GM19395 (cell line): Measurements from ENCODE around the gene SLC9A1.
"Not testable (repeated sequence)": the region's sequence is repeated elsewhere in the genome, so short reads cannot be mapped to it uniquely, and the experiment has no call there.

Source experiments
- ATAC-seq: cut with Tn5 transposase; IDR thresholded peaks from one replicate; pipeline ENCODE4 v1.9.1; 2021; ENCODE audit warnings: mild to moderate bottlenecking, moderate library complexity; ENCODE audit not compliant: unreplicated experiment

SLC9A1 gene

DNA sequence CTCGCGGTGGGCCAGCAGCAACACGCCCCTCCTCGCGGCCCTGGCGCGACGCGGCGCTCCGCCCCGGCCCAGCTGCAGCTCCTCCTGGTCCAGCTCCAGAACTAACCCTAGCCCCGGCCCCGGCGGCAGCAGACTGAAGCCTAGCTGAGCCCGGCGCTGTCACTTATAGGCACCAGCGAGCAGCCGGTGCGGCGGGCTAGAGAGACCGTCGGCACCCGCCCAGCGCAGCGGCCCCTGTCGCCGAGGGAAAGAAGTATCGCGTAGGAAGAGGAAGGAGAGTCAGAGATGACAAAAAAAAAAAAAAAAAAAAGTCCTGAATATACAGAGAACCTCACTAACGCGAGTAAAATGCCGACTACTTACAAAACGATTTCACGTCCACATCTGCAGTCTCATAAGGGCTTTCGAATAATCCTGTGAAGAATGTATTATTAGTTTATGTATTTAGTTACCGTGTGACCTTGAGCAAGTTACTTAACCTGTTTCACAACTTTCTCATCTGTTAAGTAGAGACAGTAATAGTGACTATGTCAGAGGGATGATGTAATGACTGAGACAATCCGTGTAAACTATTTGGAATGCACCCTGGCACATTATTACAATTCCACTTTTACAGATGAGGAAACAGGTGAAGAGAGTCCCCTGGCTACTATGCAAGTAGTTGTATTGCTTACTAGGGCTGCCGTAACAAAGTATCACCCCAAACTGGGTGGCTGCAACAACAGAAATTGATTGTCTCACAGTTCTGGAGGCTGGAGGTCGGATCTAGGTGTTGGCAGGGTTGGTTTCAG, at the start of gene SLC9A1:
Gene SLC9A1 (minus strand): TSS at position 135 of the 791 bp plus-strand sequence. CDS start 791 bp downstream, outside the sequence.
- peak; percentile 88 for ATAC-seq

DNA sequence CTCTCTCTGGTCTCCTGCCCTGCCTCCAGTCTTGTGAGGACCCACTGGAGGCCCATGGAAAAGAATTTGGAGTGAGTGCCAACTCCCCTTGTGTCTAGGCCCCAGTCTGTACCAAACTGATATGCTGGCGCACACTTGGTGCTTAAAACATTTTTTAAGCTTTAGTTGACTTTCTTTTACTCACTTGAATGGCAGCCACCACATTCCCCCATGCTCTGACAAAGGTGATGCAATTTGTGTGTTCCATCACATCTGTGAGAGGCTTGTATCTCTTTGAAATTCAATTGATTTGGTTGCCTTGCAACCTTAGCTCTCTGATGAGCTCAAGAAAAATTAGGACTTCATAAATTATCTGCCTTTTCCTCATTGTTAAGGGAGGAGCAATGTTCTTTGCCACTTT, 49.0 kb upstream of the SLC9A1 start:
- no peak for ATAC-seq

DNA sequence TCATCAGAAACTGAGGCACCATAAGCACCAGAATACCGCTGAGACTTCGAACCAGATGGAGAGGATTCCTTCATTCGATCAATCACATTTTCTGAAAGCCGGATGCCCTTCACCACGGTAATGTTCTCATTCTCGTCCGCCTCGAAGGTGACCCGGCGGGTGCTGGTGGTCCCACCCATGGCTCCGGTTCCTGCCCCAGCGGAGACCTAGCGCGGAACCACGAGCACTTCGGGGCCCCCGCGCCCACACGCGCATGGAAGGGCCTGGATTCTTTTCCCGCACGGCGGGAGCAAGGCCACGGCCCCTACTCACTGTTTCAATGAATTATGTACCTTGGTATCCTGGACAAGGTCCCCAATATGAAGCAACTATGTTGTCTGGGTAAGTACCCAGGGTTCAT, 46.4 kb upstream of the SLC9A1 start:
- no peak for ATAC-seq

DNA sequence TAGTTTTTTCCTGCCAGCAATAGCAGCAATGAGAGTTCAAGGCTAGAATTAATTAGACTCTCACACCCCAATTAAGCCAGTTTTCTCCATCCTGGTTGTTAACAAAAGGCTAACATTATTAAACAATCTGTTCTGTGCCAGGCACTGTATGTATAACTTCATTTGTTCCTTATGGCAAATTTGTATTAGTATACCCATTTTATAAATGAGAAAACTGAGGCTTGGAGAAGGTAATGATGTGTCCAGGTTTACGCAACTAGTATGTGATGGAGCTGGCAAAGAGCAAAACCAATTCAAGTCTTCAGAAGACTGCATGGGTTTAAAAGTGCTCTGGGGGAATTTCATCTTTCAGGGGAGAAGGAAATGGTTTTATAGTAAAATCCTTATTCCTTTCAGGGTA, 38.3 kb upstream of the SLC9A1 start:
- ATAC-seq = no peak

DNA sequence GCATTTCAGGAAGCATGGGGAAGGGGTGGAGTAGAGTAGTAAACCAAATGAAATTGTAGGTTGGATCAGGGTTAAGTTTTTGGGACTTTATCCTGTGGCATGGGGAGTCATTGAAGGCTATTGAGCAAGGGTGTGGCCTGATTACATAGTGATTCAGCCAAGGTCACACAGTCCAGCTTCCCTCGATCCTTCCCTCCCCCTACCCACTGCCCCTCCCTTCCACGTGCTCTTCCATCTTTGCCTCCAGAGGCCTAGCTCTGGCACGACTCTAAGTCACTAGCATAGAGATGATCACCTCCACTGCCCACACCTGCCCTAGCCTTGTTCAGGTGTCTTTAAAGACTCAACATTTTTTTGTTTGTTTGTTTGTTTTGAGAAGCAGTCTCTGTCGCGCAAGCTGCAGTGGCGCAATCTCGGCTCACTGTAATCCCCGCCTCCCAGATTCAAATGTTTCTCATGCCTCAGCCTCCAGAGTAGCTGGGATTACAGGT, 37.2 kb upstream of the SLC9A1 start:
- no peak for ATAC-seq

DNA sequence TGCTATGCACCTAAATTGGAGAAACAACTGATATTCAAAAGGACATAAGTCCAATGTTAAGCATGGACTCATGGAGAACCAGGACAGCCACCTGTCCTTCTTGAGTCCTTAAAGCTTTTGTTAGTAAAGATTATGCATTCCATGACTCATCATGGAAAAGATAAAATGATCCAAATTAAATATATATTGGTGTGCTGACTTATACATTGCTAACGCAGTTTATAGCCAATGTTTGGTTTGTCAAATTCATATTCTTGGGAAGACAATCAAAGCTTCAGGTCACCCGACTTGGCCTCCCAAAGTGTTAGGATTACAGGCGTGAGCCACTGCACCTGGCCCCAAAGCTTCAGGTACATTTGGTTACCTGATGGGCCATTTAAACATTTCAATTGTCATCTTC, 29.7 kb upstream of the SLC9A1 start:
- not testable (repeated sequence) for ATAC-seq

DNA sequence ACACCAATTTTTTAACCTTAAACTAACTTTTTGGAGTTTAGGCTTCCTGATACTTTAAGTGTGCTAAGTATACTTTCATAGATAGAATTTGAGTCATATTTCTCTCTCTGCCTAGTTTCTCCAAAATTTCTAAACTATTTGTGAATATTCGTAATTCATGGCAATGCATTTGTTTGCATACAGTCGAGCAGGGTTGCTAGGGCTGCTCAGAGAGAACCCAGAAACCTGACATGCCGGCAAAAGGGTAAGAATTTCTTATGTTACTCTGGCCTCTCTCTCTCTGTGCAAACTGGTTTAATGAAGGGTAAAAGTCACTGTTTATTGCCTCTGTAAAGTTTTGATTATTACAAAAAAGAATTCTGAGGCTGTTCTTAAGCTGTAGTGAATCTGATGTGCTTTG, 25.1 kb upstream of the SLC9A1 start:
- ATAC-seq = no peak

DNA sequence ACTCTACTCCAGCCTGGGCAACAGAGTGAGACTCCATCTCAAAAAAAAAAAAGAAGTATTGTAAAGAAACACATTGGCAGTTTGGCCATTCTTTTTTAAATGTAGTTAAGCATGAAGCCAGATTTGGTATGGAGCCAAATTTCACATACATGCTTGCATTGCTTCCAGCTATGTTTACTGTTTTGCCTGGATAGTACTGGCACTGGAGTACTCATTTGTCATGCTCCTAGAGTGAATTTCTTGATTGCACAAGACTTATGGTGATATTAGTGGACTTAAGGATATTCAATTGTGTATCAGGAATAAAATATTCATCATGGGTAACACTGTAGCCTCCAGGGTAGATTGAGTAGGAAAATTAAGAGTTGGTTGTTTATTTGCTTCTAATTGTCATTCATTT, 24.5 kb upstream of the SLC9A1 start:
- no peak for ATAC-seq

DNA sequence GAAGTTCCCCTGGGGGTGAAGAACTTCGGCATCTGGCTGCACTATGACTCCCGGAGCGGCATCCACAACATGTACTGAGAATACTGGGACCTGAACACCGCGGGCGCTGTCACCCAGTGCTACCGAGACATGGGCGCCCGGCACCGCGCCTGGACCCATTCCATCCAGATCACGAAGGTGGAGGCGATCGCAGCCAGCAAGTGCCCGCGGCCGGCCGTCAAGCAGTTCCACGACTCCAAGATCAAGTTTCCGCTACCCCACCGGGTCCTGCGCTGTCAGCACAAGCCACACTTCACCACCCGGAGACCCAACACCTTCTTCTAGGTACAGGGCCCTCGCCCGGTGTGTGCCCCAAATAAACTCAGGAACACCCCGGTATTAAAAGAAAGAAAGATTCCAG, 22.0 kb upstream of the SLC9A1 start:
- ATAC-seq = no peak

DNA sequence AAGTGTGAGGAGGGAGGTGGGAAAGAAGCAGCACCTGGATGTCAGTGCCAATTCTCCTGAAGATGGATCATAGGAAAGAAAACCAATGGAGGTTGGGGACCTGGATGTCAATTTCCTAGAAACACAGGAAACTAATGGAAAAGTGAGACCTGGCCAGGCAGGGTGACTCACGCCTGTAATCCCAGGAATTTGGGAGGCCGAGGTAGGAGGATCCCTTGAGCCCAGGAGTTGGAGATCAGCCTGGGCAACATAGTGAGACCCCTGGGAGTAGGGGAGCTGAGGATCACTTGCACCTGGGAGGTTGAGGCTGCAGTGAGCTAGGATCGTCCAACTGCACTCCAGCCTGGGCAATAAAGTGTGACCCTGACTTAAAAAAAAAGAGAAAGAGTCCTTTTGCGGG, 21.4 kb upstream of the SLC9A1 start:
- no peak for ATAC-seq

DNA sequence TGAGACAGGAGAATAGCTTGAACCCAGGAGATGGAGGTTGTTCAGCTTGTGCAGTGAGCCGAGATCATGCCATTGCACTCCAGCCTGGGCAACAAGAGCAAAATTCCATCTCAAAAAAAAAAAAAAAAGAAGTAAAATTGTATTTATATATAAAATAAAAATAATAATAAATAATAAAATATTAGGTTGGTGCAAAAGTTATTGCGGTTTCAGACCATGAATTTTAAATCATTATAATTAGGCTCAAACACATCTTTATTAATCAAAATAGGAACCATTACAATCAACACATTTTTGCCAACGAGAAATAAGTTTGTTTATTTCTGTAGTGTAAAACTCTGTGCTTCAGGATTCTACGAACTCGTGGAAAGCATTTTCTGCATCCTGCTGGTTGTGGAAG, 18.1 kb upstream of the SLC9A1 start:
- not testable (repeated sequence) for ATAC-seq

DNA sequence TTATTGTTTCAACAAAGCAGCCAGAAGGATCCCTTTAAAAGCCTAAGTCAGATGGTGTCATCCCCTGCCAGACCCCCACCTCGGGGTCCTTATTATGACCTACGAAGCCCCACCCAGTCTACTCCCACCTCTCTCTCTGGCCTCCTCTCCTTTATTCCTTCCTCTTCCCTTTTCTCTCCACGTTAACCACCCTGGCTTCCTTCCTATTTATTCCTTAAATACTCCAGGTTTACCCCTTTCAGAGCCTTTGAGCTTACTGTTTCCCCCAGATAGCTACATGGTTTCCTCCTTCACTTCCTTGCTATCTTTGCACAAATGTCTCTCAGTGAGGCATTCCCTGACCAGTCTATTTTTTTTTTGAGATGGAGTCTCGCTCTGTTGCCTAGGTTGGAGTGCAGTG, 12.0 kb upstream of the SLC9A1 start:
- no peak for ATAC-seq

DNA sequence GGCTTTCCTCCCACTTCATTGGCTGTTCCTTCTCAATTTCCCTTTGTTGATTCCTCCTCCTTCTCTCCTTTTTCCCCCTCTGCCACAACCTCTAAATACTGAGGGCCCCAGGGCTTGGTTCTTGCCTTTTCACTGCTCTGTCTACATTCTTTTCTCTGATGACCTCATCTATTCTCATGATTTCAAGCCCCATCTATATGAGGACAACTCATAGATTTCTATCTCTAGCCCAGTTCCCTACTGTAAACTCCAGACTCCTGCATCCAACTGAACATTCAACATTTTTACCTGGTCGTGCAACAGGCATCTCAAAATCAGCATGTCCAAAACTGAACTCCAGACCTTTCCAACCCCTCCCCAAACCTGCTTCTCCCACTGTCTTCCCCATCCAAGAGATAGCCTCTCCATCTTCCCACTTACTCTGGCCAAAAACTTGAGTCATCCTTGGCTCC, 11.5 kb upstream of the SLC9A1 start:
- no peak for ATAC-seq

DNA sequence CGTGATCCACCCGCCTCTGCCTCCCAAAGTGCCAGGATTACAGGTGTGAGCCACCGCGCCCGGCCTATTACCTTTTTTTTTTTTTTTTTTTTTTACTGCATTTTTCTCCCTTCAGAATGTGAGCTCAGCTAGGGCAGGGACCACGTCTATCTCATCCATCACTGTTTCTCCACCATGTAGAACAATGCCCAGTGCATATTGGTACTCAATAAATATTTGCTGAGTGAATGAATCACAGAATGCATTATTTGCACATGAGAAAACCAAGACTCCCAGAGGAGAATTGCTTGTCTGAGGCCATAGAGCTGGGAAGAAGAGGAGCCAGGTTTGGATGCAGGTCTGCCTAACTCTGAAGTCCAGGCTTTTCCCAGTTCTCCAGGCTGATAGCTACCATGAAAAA, 8.2 kb upstream of the SLC9A1 start:
- ATAC-seq = no peak

DNA sequence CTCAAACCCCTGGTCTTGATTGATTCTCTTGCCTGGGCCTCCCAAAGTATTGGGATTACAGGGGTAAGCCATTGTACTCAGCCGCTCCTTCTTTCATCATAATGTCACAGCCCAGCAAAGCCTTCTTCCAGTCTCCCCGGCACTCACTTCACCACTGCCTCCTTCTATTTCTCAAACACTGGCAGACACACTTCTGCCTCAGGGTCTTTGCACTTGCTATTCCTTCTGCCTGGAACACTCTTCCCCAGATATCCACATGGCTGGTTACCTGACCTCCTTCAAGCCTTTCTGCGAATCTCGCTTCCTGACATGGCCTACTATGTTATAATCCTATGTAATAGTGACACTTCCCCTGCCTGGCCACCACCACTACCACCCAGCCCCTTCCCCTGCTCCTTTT, 7.2 kb upstream of the SLC9A1 start:
- ATAC-seq = no peak

DNA sequence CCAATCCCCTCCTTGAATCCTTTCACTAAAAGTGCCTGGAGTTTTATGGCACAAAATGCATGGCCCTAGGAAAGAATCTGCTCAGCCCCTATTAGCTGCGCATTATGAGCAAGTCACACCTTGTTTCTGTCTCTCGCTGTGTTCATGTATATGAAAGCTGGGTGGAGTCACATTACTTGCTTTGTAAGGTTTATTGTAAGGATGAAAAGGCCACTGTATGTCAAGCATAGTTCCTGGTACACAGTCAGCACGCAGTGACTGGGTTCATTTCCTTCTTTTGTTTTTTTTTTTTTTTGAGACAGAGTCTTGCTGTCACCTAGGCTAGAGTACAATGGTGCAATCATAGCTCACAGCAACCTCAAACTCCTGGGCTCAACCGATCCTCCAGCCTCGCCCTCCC, 6.7 kb upstream of the SLC9A1 start:
- ATAC-seq = peak; percentile 52

DNA sequence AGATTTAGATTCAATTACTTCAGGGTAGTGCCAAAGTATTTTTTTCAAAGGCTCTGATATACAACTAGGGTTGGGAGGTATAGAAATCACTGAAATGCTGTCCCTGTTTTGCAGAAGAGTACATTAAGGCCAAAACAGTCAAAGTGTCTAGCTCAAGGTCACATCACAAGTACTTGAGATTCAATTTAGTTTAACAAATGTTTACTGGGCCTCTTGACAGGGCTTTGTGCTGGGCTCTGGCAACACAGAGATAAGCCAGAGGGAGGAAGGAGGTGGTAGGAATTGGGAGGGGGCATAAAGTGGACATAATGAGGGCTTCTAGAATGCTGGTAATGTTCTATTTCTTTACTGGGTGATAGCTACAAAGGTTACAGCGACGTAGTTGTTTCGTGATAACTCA, 2.3 kb upstream of the SLC9A1 start:
- ATAC-seq = no peak

DNA sequence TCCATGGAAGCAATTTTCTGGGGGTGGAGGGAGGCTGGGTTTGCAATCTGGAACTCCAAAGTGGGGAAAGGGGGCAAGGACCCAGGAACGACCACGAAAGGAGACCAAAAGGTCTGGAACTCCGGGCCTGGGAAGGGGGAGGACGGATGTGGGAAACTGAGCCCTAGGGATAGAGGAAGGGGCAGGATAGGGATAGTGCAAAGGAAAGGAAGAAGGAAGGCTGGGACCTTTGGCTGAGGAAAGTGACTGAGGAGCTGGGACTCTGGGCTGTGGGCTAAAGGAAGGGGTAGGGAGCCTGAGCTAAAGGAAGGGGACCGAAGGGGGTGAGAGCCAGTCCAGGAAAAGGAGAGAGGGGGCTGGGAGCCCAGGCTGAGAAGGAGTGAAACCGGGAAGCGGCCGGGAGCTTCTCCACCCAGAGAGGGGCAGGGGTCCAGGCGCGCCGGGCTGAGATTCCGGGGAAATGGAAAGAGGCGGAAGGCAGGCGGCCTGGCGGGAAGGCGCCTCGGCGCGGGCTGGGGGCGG, 395 bp downstream of the SLC9A1 start:
- no peak for ATAC-seq

DNA sequence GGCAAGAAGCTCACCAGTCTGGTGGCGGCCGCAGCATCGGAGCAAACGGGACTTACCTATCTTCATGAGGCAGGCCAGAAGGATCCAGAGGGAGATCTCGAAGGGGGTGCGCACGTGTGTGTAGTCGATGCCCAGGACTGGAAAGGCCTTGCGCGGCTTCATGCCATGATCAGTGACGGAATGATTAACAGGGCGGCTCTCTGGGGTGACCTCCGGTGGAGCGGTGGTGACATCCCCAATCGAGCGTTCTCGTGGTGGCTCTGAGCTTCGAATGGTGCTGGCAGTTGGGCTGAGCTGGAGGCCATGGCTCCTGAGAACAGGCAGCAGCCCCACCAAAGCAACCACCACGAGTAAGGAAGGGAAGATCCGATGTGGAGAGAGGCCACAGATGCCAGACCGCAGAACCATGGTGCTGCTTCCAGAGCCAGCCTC, 982 bp downstream of the SLC9A1 start:
- ATAC-seq = no peak

DNA sequence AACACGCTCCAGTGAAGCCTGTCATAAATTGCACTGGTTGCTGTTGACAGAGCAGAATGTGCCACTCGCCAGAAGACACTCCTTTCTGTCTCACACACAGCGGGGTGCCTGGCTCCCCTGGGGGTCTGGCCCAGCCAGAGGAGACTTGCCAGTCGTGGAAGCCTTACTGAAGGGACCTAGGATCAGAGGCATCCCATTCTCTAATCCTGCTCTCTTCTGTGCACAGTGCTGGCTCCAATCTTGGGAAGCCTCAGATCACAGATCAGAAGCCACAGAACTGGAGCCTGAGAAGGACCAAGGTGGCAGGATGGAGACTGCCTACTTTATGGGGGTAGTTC, 1.4 kb downstream of the SLC9A1 start:
- no peak for ATAC-seq

DNA sequence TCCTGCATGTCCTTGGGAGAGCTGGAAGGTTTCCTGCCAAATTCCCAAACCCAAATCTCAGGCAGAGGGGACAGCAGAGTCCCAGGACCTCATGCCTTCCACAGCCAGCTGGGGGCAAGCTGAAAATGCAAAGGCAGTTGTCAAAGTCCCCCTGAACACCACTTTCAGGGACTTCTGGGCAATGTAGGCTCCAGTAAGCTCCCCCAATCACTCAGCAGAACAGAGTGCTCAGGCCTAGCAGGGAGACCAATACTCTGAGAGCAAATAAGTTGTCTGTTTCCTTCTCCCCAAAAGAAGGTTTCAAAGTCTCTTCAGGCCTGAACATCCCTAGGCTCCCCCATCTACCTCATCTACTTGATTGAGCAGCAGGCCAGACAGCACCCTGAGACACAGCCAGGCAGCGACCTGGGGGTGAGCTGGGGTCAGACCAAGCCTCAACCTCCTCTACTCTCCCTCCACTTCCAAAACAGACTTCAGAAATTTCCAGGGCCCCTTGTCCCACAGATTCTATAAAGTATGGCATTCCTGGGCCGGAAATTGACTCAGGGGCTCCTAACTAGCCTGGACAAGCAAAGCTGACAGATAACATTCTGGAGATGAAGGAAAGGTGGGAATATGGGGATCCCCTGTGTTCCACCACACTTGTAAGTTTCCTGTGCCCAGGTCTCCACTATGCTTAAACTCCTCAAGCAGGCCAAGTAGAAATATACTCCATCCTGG, 1.9 kb downstream of the SLC9A1 start:
- ATAC-seq = no peak
